Endothelial cell (in vitro differentiated cells): Measurements from ENCODE around the gene KLHL33. TPM values are rescaled to one million over a fixed set of nuclear protein-coding genes. Genes with fewer than 3 reads are reported as not detected.

ENCODE experiments used
- DNase-seq: peaks from one replicate; pipeline ENCODE4 v3.0.0; 2021; ENCODE audit warnings: low spot score
- H3K27ac Mint-ChIP-seq: one replicate; pipeline ENCODE4 v1.8.0; 2021; ENCODE audit warnings: mixed read lengths, inconsistent platforms; ENCODE audit not compliant: unreplicated experiment
- H3K27me3 Mint-ChIP-seq: one replicate; pipeline ENCODE4 v1.8.0; 2021; ENCODE audit warnings: mild to moderate bottlenecking, moderate library complexity, mixed read lengths, inconsistent platforms; ENCODE audit not compliant: unreplicated experiment
- H3K36me3 Mint-ChIP-seq: one replicate; pipeline ENCODE4 v1.8.0; 2021; ENCODE audit warnings: mild to moderate bottlenecking, low read depth, mixed read lengths, inconsistent platforms; ENCODE audit not compliant: unreplicated experiment
- H3K4me1 Mint-ChIP-seq: one replicate; pipeline ENCODE4 v1.8.0; 2021; ENCODE audit warnings: mild to moderate bottlenecking, mixed read lengths, inconsistent platforms; ENCODE audit not compliant: unreplicated experiment
- H3K4me3 Mint-ChIP-seq: one replicate; pipeline ENCODE4 v1.8.0; 2021; ENCODE audit warnings: mild to moderate bottlenecking, mixed read lengths, inconsistent platforms; ENCODE audit not compliant: unreplicated experiment
- H3K9me3 Mint-ChIP-seq: one replicate; pipeline ENCODE4 v1.8.0; 2021; ENCODE audit warnings: mixed read lengths, inconsistent platforms; ENCODE audit not compliant: unreplicated experiment
- long read RNA-seq: library from polyadenylated mRNA; unstranded; transcript quantifications from one replicate; pipeline ENCODE4 v2.0.0, GENCODE V29; 2020; ENCODE audit not compliant: unreplicated experiment
- total RNA-seq: library from RNA; stranded (reverse); fragmentation: NEBNext Ultra II Directional; extraction: Animal tissue kit (Norgen Biotek cat#: 25700); gene quantifications from one replicate; pipeline ENCODE4 v1.2.1, GENCODE V29; 2021; ENCODE audit not compliant: unreplicated experiment
- TF ChIP-seq, protein P1 (sequence below): fragments of 200-600 bp; sonication (generic); IDR thresholded peaks from one replicate; pipeline ENCODE4 v1.5.0; 2021; ENCODE audit warnings: antibody characterized with exemption; ENCODE audit not compliant: unreplicated experiment

KLHL33 gene, protein sequence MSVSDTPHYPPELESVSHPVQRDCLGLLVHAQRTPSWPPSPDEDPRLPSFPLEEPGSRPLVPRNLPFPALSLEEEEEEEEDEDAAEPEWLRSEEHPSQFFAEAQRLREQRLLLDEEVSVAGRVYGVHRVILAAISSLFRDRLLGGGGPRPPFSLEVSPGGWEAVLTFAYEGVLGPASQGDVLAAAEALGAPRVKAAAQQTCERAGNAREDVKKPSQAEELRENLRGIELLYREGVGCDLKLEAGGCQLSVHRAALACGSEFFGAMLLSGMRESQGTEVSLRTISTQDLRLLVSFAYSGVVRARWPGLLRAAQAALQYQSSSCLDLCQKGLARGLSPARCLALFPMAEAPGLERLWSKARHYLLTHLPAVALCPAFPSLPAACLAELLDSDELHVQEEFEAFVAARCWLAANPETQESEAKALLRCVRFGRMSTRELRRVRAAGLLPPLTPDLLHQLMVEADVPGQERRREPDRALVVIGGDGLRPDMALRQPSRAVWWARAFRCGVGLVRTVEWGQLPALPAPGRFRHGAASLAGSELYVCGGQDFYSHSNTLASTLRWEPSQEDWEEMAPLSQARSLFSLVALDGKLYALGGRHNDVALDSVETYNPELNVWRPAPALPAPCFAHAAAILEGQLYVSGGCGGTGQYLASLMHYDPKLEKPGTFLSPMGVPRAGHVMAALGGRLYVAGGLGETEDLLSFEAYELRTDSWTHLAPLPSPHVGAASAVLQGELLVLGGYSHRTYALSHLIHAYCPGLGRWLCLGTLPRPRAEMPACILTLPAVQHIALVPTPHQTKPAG
- 0.08 TPM for total RNA-seq
- long read RNA-seq = 0 reads

DNA sequence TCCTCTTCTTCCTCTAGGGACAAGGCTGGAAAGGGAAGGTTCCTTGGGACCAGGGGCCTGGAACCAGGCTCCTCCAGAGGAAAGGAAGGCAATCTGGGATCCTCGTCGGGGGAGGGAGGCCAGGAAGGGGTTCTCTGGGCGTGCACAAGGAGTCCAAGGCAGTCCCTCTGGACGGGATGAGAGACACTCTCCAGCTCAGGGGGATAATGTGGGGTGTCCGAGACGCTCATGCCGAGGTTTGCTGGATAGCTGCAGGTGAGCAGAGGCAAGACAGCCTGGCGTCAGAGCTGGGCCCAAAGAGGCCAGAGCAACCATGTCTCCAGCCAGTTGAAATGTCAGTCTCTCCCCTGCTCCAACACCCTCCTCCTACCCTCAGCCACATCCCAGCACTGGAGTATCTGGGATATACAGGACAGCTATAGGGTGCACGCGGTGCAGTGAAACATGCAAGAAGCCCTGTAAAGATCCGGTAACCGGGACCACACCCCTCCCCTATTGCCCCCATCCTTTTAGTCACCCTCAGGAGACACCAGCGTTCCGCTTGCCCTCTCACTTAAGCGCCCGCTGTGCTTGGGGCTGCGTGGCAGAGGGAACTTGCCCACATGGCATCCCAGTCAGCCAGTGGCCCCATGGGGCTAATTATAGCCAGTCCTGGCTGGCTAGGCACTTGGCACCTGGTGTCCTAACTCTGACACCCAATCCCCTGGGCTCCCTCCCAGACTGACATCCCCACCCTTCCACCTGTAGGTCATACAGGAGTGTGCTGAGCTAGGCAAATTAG, at the start of gene KLHL33:
Gene KLHL33, minus strand, starts transcription at position 585 of the 781 bp plus-strand sequence. Its CDS starts 355 bp downstream, at position 230.
- TF ChIP-seq, protein P1, sequence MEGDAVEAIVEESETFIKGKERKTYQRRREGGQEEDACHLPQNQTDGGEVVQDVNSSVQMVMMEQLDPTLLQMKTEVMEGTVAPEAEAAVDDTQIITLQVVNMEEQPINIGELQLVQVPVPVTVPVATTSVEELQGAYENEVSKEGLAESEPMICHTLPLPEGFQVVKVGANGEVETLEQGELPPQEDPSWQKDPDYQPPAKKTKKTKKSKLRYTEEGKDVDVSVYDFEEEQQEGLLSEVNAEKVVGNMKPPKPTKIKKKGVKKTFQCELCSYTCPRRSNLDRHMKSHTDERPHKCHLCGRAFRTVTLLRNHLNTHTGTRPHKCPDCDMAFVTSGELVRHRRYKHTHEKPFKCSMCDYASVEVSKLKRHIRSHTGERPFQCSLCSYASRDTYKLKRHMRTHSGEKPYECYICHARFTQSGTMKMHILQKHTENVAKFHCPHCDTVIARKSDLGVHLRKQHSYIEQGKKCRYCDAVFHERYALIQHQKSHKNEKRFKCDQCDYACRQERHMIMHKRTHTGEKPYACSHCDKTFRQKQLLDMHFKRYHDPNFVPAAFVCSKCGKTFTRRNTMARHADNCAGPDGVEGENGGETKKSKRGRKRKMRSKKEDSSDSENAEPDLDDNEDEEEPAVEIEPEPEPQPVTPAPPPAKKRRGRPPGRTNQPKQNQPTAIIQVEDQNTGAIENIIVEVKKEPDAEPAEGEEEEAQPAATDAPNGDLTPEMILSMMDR = no peak
- no peak for DNase-seq
- H3K4me1 Mint-ChIP-seq = peaks cover 5% of the 10 kb centered on the region
- H3K4me3 Mint-ChIP-seq = no peak within 1 kb of the TSS
- peaks cover 5% of the 10 kb centered on the region for H3K27me3 Mint-ChIP-seq
- no peak within 1 kb of the TSS for H3K27ac Mint-ChIP-seq
- no peaks in the 10 kb centered on the region for H3K36me3 Mint-ChIP-seq
- no peaks in the 10 kb centered on the region for H3K9me3 Mint-ChIP-seq

DNA sequence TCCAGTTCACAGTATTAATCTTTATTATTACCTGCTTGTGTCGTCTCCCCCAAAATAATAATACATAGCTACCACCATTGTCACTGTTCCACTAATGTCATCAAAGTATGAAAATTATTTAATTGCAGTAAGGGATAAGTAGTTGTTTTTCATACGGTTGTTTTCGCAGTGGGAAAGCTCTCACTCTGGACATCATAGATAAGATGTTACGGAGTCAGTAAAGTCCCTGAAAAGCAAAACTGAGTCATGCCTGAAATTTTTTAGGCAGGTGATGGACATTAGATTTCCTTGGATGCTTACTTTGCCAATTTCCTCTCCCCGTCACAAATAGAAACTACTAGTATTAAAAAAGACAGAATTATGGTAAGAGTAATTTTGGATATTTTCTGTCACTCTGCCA, 46.4 kb upstream of the KLHL33 start:
- H3K36me3 Mint-ChIP-seq = peaks cover 15% of the 10 kb centered on the region
- no peaks in the 10 kb centered on the region for H3K27me3 Mint-ChIP-seq
- H3K27ac Mint-ChIP-seq = no peak overlapping the region

DNA sequence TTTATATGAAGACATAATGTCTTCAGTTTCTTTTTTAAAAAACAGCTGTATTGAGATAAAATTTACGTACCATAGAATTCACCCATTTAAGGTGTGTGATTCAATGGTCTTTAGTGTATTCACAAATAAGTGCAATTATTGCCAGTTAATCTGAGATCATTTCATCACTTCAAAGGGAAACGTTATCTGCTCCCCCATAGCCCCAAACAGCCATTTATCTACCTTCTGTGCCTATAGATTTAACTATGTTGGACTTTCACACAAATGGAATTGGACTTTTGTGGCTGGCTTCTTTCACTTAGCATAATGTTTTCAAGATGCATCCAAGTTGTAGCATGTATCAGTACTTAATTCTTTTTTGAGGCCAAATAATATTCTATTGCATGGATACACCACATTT, 42.9 kb upstream of the KLHL33 start:
- H3K27me3 Mint-ChIP-seq = peaks cover 4% of the 10 kb centered on the region
- peaks cover 39% of the 10 kb centered on the region for H3K4me1 Mint-ChIP-seq
- no peak for DNase-seq
- H3K4me3 Mint-ChIP-seq = peak overlapping the region; percentile 26
- TF ChIP-seq, protein P1 = no peak
- no peak overlapping the region for H3K27ac Mint-ChIP-seq
- no peaks in the 10 kb centered on the region for H3K9me3 Mint-ChIP-seq
- H3K36me3 Mint-ChIP-seq = peaks cover 50% of the 10 kb centered on the region

More for the DNA sequence above, 46.4 kb upstream of the KLHL33 start:
- Mint-ChIP-seq H3K4me3 (no peak overlapping the region), H3K9me3 (no peaks in the 10 kb centered on the region), H3K4me1 (peaks cover 24% of the 10 kb centered on the region)
- DNase-seq = no peak
- TF ChIP-seq, protein P1 = no peak

DNA sequence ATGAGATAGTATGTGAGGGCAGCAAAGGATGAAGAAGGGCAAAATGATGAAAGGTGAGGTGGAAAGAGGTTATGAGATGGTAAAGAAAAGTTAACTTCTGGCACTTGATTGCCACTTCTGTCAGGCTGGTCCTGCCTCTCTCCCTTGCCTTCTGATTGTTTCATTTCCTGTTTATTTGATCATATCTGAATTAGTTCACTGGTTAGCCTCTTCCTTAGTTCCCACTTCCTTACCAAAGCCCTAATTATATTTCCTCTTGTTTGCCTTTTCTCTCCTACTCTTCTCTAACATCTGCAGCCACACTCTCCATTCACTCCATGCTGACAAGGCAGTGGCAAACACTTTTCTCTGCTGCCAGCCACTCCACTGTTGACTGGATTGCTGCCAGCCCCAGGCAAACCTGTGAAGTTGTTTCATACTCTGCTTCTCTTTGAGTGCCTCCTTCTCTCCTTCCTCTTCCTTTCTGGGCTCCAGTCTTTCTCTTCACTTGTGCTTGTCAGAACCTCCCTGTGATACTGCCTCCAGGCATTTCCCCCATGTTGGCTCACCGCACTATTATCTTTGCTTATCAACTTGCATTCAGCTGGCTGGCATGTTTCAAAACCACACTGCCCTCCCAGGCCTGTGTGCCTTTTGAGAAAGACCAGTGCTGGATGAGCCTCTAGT, 41.4 kb upstream of the KLHL33 start:
- Mint-ChIP-seq H3K27me3 (peaks cover 6% of the 10 kb centered on the region), H3K9me3 (no peaks in the 10 kb centered on the region), H3K36me3 (peaks cover 63% of the 10 kb centered on the region), H3K4me3 (peak overlapping the region; percentile 86), H3K4me1 (peaks cover 45% of the 10 kb centered on the region), H3K27ac (peak overlapping the region; percentile 89)
- TF ChIP-seq, protein P1 = no peak
- no peak for DNase-seq
